RWPE2 (cell line): ENCODE results near the gene FOXA3.

Source experiments
- ATAC-seq: fragments of 200-7000 bp; cut with Tn5 transposase; 3 replicates; pipeline ENCODE4 v1.9.1; 2021; ENCODE audit warnings: low read depth
- DNase-seq: peaks from one replicate; pipeline ENCODE4 v3.0.0-alpha.2; 2020; ENCODE audit warnings: low spot score
- H3K27ac ChIP-seq: fragments of 450-650 bp; 2 replicates; pipeline ENCODE4 v1.5.1; 2017; ENCODE audit warnings: mild to moderate bottlenecking; ENCODE audit not compliant: poor library complexity, severe bottlenecking
- H3K27me3 ChIP-seq: fragments of 250-450 bp; sonication (Bioruptor Pico); 2 replicates; pipeline ENCODE4 v1.5.1; 2021; ENCODE audit warnings: mild to moderate bottlenecking, moderate library complexity; ENCODE audit not compliant: insufficient read depth, poor library complexity, severe bottlenecking
- H3K36me3 ChIP-seq: fragments of 250-450 bp; sonication (Bioruptor Pico); 2 replicates; pipeline ENCODE4 v1.5.1; 2020; ENCODE audit warnings: low read depth, mild to moderate bottlenecking, moderate library complexity
- H3K4me1 ChIP-seq: fragments of 250-450 bp; sonication (Bioruptor Pico); 2 replicates; pipeline ENCODE4 v1.5.1; 2021; ENCODE audit warnings: mild to moderate bottlenecking, moderate library complexity; ENCODE audit not compliant: insufficient read depth, poor library complexity, severe bottlenecking
- H3K4me3 ChIP-seq: fragments of 250-450 bp; sonication (Bioruptor Pico); 2 replicates; pipeline ENCODE4 v1.5.1; 2021; ENCODE audit warnings: mild to moderate bottlenecking, moderate library complexity; ENCODE audit not compliant: severe bottlenecking
- H3K9me3 ChIP-seq: fragments of 250-450 bp; sonication (Bioruptor Pico); 2 replicates; pipeline ENCODE4 v1.5.1; 2021; ENCODE audit warnings: mild to moderate bottlenecking, moderate library complexity; ENCODE audit not compliant: severe bottlenecking
- TF ChIP-seq, protein P1 (sequence below): fragments of 450-650 bp; IDR thresholded peaks from one replicate; pipeline ENCODE4 v1.5.1; 2017; ENCODE audit warnings: mild to moderate bottlenecking, moderate library complexity; ENCODE audit not compliant: poor library complexity, severe bottlenecking

FOXA3 gene

DNA sequence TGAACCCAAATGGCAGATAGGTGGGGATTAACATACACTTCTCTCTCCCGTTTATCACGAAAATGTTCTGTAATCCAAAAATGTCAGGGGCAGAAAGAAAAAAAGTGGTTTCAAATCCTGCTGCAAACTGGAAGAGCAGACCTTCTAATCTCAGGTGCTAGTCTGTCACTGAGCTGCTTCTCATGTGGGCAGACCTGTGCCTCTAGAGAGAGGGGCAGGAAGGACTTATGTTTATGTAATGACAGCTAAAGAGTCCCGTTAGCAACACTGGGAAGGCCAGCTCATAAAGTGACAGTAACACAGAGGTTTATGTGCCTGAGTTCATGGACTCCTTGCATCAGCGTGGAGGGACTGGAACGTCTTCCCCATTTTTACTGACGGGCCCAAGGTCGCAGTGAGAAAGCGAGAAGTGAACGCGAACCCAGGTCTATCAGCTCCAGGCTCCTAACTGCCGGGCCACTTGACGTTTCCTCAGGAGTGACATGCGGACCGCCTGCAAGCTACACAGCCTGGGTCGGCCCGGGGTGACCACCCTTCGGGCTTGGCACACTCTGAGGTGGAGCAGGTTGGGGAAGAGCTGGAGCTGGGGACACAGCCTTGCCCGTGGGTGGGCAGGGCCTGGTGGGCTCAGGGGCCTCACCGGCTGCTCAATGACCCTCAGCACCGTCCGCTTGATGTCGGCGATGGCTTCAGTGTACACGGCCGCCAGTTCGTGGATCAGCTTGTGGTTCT lies 39.4 kb upstream of the FOXA3 start:
- Histone ChIP-seq H3K27ac (no peak overlapping the region), H3K4me1 (peaks cover 5% of the 10 kb centered on the region), H3K27me3 (no peaks in the 10 kb centered on the region), H3K4me3 (no peak overlapping the region), H3K9me3 (no peaks in the 10 kb centered on the region), H3K36me3 (peaks cover 47% of the 10 kb centered on the region)
- no peak for ATAC-seq
- no peak for DNase-seq
- TF ChIP-seq, protein P1, sequence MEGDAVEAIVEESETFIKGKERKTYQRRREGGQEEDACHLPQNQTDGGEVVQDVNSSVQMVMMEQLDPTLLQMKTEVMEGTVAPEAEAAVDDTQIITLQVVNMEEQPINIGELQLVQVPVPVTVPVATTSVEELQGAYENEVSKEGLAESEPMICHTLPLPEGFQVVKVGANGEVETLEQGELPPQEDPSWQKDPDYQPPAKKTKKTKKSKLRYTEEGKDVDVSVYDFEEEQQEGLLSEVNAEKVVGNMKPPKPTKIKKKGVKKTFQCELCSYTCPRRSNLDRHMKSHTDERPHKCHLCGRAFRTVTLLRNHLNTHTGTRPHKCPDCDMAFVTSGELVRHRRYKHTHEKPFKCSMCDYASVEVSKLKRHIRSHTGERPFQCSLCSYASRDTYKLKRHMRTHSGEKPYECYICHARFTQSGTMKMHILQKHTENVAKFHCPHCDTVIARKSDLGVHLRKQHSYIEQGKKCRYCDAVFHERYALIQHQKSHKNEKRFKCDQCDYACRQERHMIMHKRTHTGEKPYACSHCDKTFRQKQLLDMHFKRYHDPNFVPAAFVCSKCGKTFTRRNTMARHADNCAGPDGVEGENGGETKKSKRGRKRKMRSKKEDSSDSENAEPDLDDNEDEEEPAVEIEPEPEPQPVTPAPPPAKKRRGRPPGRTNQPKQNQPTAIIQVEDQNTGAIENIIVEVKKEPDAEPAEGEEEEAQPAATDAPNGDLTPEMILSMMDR: no peak

DNA sequence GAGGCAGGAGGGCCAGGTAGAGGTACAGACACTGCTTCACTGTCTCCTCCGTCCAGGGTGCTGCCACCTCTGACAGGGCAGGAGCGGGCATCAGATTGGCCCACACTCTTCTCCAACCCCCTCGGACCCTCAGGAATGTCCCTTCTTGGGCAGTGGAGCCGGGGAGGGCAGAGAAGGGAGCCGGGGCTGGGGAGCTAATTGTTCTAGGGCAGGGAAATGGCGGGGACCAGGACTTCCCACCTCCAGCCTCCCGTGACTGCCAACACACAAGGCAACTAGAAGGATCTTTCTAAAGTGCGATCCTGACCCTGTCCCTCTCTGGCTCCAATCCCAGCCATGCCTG lies 38.9 kb upstream of the FOXA3 start:
- Histone ChIP-seq H3K36me3 (peaks cover 49% of the 10 kb centered on the region), H3K4me3 (no peak overlapping the region), H3K27ac (no peak overlapping the region), H3K4me1 (peaks cover 5% of the 10 kb centered on the region), H3K27me3 (no peaks in the 10 kb centered on the region), H3K9me3 (no peaks in the 10 kb centered on the region)
- no peak for ATAC-seq
- TF ChIP-seq, protein P1: no peak
- no peak for DNase-seq

DNA sequence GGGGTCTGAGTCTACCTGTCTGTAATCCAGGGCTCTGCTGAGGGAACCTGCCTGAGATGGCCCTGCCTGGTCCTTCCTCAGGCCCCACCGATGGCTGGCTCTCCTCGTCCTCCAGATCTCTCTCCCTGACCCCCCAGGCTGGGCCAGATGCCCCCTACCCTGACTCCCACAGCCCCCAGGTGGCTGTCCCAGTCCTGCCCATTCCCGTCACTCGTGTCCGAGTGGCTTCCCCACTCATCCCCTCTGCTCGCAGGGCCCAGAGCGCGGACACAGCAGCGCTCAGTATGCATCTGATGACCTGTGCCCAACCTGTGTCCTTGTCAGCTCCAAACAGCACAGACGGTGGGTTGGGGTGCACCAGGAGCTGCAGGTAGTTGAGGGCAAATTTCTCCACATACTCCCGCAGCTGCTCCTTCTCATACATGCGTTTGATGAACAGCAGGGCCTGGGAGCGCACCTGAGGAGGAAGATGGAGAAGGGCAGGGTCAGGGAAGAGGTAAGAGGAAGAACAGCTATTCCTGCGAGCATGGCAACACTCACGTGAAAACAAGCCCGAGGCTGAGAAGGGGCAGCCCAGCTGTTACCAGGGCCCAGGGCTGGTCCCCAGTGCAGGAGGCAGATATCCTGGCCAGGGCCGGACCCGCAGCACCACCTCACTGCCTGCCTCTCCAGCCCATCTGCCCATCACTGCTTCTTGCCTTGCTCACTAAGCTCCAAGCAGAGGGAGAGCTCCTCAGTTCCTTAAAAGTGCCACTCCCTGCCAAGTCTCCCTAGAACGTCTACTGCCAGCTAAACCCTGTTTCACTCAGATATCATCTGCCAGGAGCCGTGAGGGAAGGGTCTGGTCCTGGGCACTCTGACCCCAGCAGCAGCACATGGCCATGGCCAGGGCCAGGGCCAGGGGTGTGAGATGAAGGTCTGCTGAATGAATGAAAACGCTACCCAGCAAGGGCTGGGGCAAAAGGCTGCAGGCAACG lies 37.9 kb upstream of the FOXA3 start:
- TF ChIP-seq, protein P1: no peak
- Histone ChIP-seq H3K9me3 (no peaks in the 10 kb centered on the region), H3K27ac (no peak overlapping the region), H3K4me1 (peaks cover 5% of the 10 kb centered on the region), H3K36me3 (peaks cover 58% of the 10 kb centered on the region), H3K4me3 (no peak overlapping the region), H3K27me3 (no peaks in the 10 kb centered on the region)
- no peak for DNase-seq
- ATAC-seq: no peak

DNA sequence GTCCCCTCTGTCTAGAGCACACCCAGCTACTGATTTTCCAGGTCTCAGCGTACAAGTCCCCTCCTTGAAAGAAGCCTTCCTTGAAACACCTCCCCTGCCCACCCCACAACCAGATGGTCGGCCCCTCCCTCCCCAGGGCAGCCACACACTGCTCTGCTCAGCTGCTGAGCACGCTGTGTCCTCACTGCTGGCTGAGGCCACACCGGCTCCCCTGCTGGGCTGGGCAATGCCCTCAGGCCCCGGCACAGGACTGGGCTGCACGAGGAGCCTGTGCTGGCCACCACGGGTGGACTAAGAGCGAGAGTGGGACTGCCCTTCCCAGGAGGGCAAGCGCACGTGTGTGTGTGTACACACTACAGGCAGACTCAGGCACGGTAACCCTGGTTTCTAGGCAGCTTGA lies 37.2 kb upstream of the FOXA3 start:
- no peaks in the 10 kb centered on the region for H3K27me3 ChIP-seq
- H3K36me3 ChIP-seq: peaks cover 65% of the 10 kb centered on the region
- TF ChIP-seq, protein P1: no peak
- no peak for ATAC-seq
- H3K27ac ChIP-seq: no peak overlapping the region
- H3K4me3 ChIP-seq: no peak overlapping the region
- H3K4me1 ChIP-seq: peaks cover 5% of the 10 kb centered on the region
- DNase-seq: no peak
- H3K9me3 ChIP-seq: no peaks in the 10 kb centered on the region
